ENCODE results near the gene UPK1B. TPM values are rescaled to one million over a fixed set of nuclear protein-coding genes. Genes with fewer than 3 reads are reported as not detected.
"Not testable (repeated sequence)": the region's sequence is repeated elsewhere in the genome, so short reads cannot be mapped to it uniquely, and the experiment has no call there.

The UPK1B gene
- total RNA-seq, 1 donor from 2014 or later = not detected

- Mint-ChIP-seq H3K36me3 (no peaks in the 10 kb centered on the region), H3K4me3 (no peak overlapping the region), H3K27ac (no peak overlapping the region), H3K27me3 (ENCODE audit: insufficient read depth, low read depth) (no peaks in the 10 kb centered on the region), H3K4me1 (no peaks in the 10 kb centered on the region), H3K9me3 (peaks cover 15% of the 10 kb centered on the region)
- Histone ChIP-seq H3F3A (ENCODE audit: low read depth) (no peaks in the 10 kb centered on the region), H3K4me3 (no peak overlapping the region), H2AFZ (replicated peaks) (no peak overlapping the region), H3K36me3 (no peaks in the 10 kb centered on the region), H3K4me2 (no peak overlapping the region), H3K4me1 (no peaks in the 10 kb centered on the region), H3K79me2 (ENCODE audit: low read depth) (no peaks in the 10 kb centered on the region), H3K9me3 (ENCODE audit: low read depth) (peaks cover 4% of the 10 kb centered on the region), H3K27me3 (no peaks in the 10 kb centered on the region), H3K9ac (no peak overlapping the region), H4K20me1 (ENCODE audit: low read depth) (no peaks in the 10 kb centered on the region), H3K27ac (no peak overlapping the region)
- no peak for DNase-seq (ENCODE audit: low spot score)
- TF ChIP-seq EZH2phosphoT487 (IDR thresholded peaks at IDR 0.05) = no peak
- TF ChIP-seq CTCF (IDR thresholded peaks at IDR 0.05) = no peak
- TF ChIP-seq EZH2 (IDR thresholded peaks at IDR 0.05) = no peak
Measured at GRCh38 chr3:119160815-119161214, 12.6 kb upstream of the UPK1B start.

GRCh38 chr3:119161240-119161639, 12.2 kb upstream of the UPK1B start:
- Histone ChIP-seq H3K79me2 (ENCODE audit: low read depth) (no peaks in the 10 kb centered on the region), H3K4me3 (no peak overlapping the region), H4K20me1 (ENCODE audit: low read depth) (no peaks in the 10 kb centered on the region), H2AFZ (replicated peaks) (no peak overlapping the region), H3K4me1 (no peaks in the 10 kb centered on the region), H3K4me2 (no peak overlapping the region), H3K9ac (no peak overlapping the region), H3K27me3 (no peaks in the 10 kb centered on the region), H3K36me3 (no peaks in the 10 kb centered on the region), H3K27ac (no peak overlapping the region), H3F3A (ENCODE audit: low read depth) (no peaks in the 10 kb centered on the region), H3K9me3 (ENCODE audit: low read depth) (peaks cover 4% of the 10 kb centered on the region)
- no peaks in the 10 kb centered on the region for H3K27me3 Mint-ChIP-seq (ENCODE audit: insufficient read depth, low read depth)
- peaks cover 15% of the 10 kb centered on the region for H3K9me3 Mint-ChIP-seq
- no peak for DNase-seq (ENCODE audit: low spot score)
- H3K36me3 Mint-ChIP-seq = no peaks in the 10 kb centered on the region
- TF ChIP-seq EZH2phosphoT487 (IDR thresholded peaks at IDR 0.05) (no peak), EZH2 (IDR thresholded peaks at IDR 0.05) (no peak), CTCF (IDR thresholded peaks at IDR 0.05) (no peak)
- no peak overlapping the region for H3K27ac Mint-ChIP-seq
- H3K4me1 Mint-ChIP-seq = no peaks in the 10 kb centered on the region
- no peak overlapping the region for H3K4me3 Mint-ChIP-seq

- not testable (repeated sequence) for H3K4me1 ChIP-seq; H3K4me1 Mint-ChIP-seq; H3K79me2 ChIP-seq (ENCODE audit: low read depth); H3K36me3 ChIP-seq; H3K36me3 Mint-ChIP-seq; H2AFZ ChIP-seq (replicated peaks); H3K4me2 ChIP-seq; H3F3A ChIP-seq (ENCODE audit: low read depth); H3K4me3 Mint-ChIP-seq; DNase-seq (ENCODE audit: low spot score); H3K27ac Mint-ChIP-seq; H4K20me1 ChIP-seq (ENCODE audit: low read depth); H3K27me3 Mint-ChIP-seq (ENCODE audit: insufficient read depth, low read depth); H3K9me3 ChIP-seq (ENCODE audit: low read depth); H3K27ac ChIP-seq; H3K4me3 ChIP-seq; H3K9ac ChIP-seq; H3K27me3 ChIP-seq
- peaks cover 16% of the 10 kb centered on the region for H3K9me3 Mint-ChIP-seq
Measured at GRCh38 chr3:119164745-119165144, 8.7 kb upstream of the UPK1B start.

- H3K9me3 Mint-ChIP-seq = peaks cover 5% of the 10 kb centered on the region
- no peaks in the 10 kb centered on the region for H3K36me3 Mint-ChIP-seq
- no peaks in the 10 kb centered on the region for H3K79me2 ChIP-seq (ENCODE audit: low read depth)
- no peaks in the 10 kb centered on the region for H4K20me1 ChIP-seq (ENCODE audit: low read depth)
- no peak overlapping the region for H3K27ac ChIP-seq
- no peak overlapping the region for H3K4me2 ChIP-seq
- H3K9me3 ChIP-seq (ENCODE audit: low read depth) = no peaks in the 10 kb centered on the region
- H3K27me3 ChIP-seq = peaks cover 23% of the 10 kb centered on the region
- H3K9ac ChIP-seq = no peak overlapping the region
- H2AFZ ChIP-seq (replicated peaks) = no peak overlapping the region
- no peak for DNase-seq (ENCODE audit: low spot score)
- TF ChIP-seq EZH2 (IDR thresholded peaks at IDR 0.05) = no peak
- TF ChIP-seq EZH2phosphoT487 (IDR thresholded peaks at IDR 0.05) = no peak
- TF ChIP-seq CTCF (IDR thresholded peaks at IDR 0.05) = no peak
- H3K4me3 Mint-ChIP-seq = no peak overlapping the region
- H3K4me1 Mint-ChIP-seq = no peaks in the 10 kb centered on the region
- no peak overlapping the region for H3K27ac Mint-ChIP-seq
- no peaks in the 10 kb centered on the region for H3K4me1 ChIP-seq
- H3K4me3 ChIP-seq = no peak overlapping the region
- no peaks in the 10 kb centered on the region for H3K27me3 Mint-ChIP-seq (ENCODE audit: insufficient read depth, low read depth)
- no peaks in the 10 kb centered on the region for H3F3A ChIP-seq (ENCODE audit: low read depth)
- H3K36me3 ChIP-seq = no peaks in the 10 kb centered on the region
Measured at GRCh38 chr3:119170821-119171220, 2.6 kb upstream of the UPK1B start.
